Upper lobe of left lung (tissue), 6 donors: ENCODE results near the gene PTEN. TPM values are rescaled to one million over a fixed set of nuclear protein-coding genes. Genes with fewer than 3 reads are reported as not detected.

Source experiments
- ATAC-seq, 2 donors: fragments of 200-7000 bp; cut with Tn5 transposase; one replicate each; pipeline ENCODE4 v1.9.1; 2022; ENCODE audit warnings: mild to moderate bottlenecking in 2 of 2, moderate library complexity in 2 of 2; ENCODE audit not compliant: low FRiP score in 2 of 2
- DNase-seq, 2 donors: peaks; one replicate each; pipeline ENCODE4 v3.0.0-alpha.2; 2019 to 2020
- H3K27ac ChIP-seq, 4 donors: fragments of 200-600 bp; sonication (generic); one replicate each; pipeline ENCODE4 v1.5.1; 2016 to 2019
- H3K27me3 ChIP-seq, 4 donors: fragments of 200-600 bp; sonication (generic); one replicate each; pipeline ENCODE4 v1.5.1; 2017 to 2019
- H3K36me3 ChIP-seq, 4 donors: fragments of 200-600 bp; sonication (generic); one replicate each; pipeline ENCODE4 v1.5.1; 2016 to 2019
- H3K4me1 ChIP-seq, 4 donors: fragments of 200-600 bp; sonication (generic); one replicate each; pipeline ENCODE4 v1.5.1; 2018 to 2019
- H3K4me3 ChIP-seq, 4 donors: fragments of 200-600 bp; sonication (generic); one replicate each; pipeline ENCODE4 v1.5.1; 2017 to 2019; ENCODE audit warnings: mild to moderate bottlenecking in 2 of 4, moderate library complexity in 1 of 4
- H3K9me3 ChIP-seq, 4 donors: fragments of 200-600 bp; sonication (generic); one replicate each; pipeline ENCODE4 v1.5.1; 2018 to 2019
- CTCF ChIP-seq, 6 experiments: fragments of 450-650 bp in 4 of 6; fragments of 200-600 bp in 2 of 6; sonication (generic) in 2 of 6; IDR thresholded peaks; one replicate each; pipeline ENCODE4 v1.5.1; 2016 to 2019; ENCODE audit warnings: antibody characterized with exemption in 6 of 6
- EP300 ChIP-seq, 4 donors: sonication (generic); formaldehyde crosslinking; IDR thresholded peaks; one replicate each; pipeline ENCODE4 v1.5.1; 2017; ENCODE audit warnings: antibody characterized with exemption in 4 of 4, control low read depth in 2 of 4
- POLR2A ChIP-seq, 4 donors: fragments of 450-650 bp; IDR thresholded peaks; one replicate each; pipeline ENCODE4 v1.5.1; 2016 to 2017; ENCODE audit warnings: antibody characterized with exemption in 4 of 4, mild to moderate bottlenecking in 2 of 4
- POLR2AphosphoS5 ChIP-seq, 2 donors: sonication (generic); formaldehyde crosslinking; IDR thresholded peaks; one replicate each; pipeline ENCODE4 v1.5.1; 2017; ENCODE audit warnings: antibody characterized with exemption in 2 of 2
- WGBS, 2 donors: methylation state at CpG; one replicate each; pipeline ENCODE4 v1.1.5; 2017 to 2018; 5-methylcytosine and 5-hydroxymethylcytosine counted together
- total RNA-seq, 6 donors: library from RNA; depleted of rRNA in 4 of 6; stranded (reverse); fragments of >200 nt in 4 of 6; gene quantifications; one replicate each; pipeline versions ENCODE4 v1.1.0 to v1.2.1, GENCODE V29; 2016 to 2021
- donor health status: DM: no; HTN: no; CAD: no; lungs with moderate emphysema.
- donor health status: DM: no; HTN: yes; CAD: no; lungs with severe emphysema.

Gene PTEN
- total RNA-seq, 6 donors from 2014 or later = 63.3 to 177 (median 99.0) TPM

- Histone ChIP-seq H3K27ac (no peak overlapping the region), H3K4me1 (peaks cover 31 to 36% (median 34%) of the 10 kb centered on the region in 4 donors), H3K4me3 (no peak overlapping the region), H3K36me3 (peaks cover 0 to 24% (median 3%) of the 10 kb centered on the region in 4 donors), H3K9me3 (no peaks in the 10 kb centered on the region), H3K27me3 (no peaks in the 10 kb centered on the region)
- no peak for ATAC-seq
- TF ChIP-seq CTCF (IDR thresholded peaks at IDR 0.05) (no peak), EP300 (IDR thresholded peaks at IDR 0.05) (no peak)
- 59 to 61% methylated on average over 1 of the region's 1 CpG for WGBS, 2 donors
- no peak for DNase-seq
These were observed 66.7 kb downstream of the PTEN start for GRCh38 chr10:87930141-87930540.

- no peak overlapping the region for H3K27ac ChIP-seq
These were observed 67.8 kb downstream of the PTEN start for GRCh38 chr10:87930934-87931835.

GRCh38 chr10:87931836-87932230 lies 68.4 kb downstream of the PTEN start:
- Histone ChIP-seq H3K4me1 (peaks cover 31 to 36% (median 35%) of the 10 kb centered on the region in 4 donors), H3K27ac (no peak overlapping the region), H3K4me3 (no peak overlapping the region), H3K27me3 (no peaks in the 10 kb centered on the region), H3K9me3 (no peaks in the 10 kb centered on the region), H3K36me3 (peaks cover 0 to 28% (median 3%) of the 10 kb centered on the region in 4 donors)
- no peak for DNase-seq
- TF ChIP-seq EP300 (IDR thresholded peaks at IDR 0.05) = no peak
- no peak for TF ChIP-seq POLR2AphosphoS5 (IDR thresholded peaks at IDR 0.05)
- no peak for TF ChIP-seq CTCF (IDR thresholded peaks at IDR 0.05)
- no peak for ATAC-seq

More at GRCh38 chr10:87930934-87931835, 67.8 kb downstream of the PTEN start:
- H3K36me3 ChIP-seq = peaks cover 0 to 24% (median 3%) of the 10 kb centered on the region in 4 donors
- no peaks in the 10 kb centered on the region for H3K9me3 ChIP-seq
- no peaks in the 10 kb centered on the region for H3K27me3 ChIP-seq
- TF ChIP-seq CTCF (IDR thresholded peaks at IDR 0.05) (no peak), POLR2A (IDR thresholded peaks at IDR 0.05) (no peak), EP300 (IDR thresholded peaks at IDR 0.05) (no peak), POLR2AphosphoS5 (IDR thresholded peaks at IDR 0.05) (no peak)
- no peak overlapping the region for H3K4me3 ChIP-seq
- H3K4me1 ChIP-seq = peaks cover 31 to 40% (median 36%) of the 10 kb centered on the region in 4 donors
- ATAC-seq = no peak
- no peak for DNase-seq
- WGBS, 2 donors = 80 to 85% methylated on average over 4 of the region's 4 CpGs

- no peak for DNase-seq
- Histone ChIP-seq H3K27me3 (no peaks in the 10 kb centered on the region), H3K9me3 (no peaks in the 10 kb centered on the region), H3K27ac (peak overlapping the region in 2 of 4 donors; percentile 7 to 44), H3K36me3 (peaks cover 0 to 31% (median 3%) of the 10 kb centered on the region in 4 donors), H3K4me3 (no peak overlapping the region), H3K4me1 (peaks cover 13 to 20% (median 15%) of the 10 kb centered on the region in 4 donors)
- WGBS, 2 donors = 55 to 65% methylated on average over 3 of the region's 3 CpGs
- TF ChIP-seq POLR2A (IDR thresholded peaks at IDR 0.05) (no peak), CTCF (IDR thresholded peaks at IDR 0.05) (no peak), EP300 (IDR thresholded peaks at IDR 0.05) (peak in 1 of 4 donors; percentile 18), POLR2AphosphoS5 (IDR thresholded peaks at IDR 0.05) (no peak)
- peak in 1 of 2 donors; percentile 68 for ATAC-seq
These were observed 72.1 kb downstream of the PTEN start for GRCh38 chr10:87935290-87936141.
